Uterus (tissue), 2 donors: Measurements from ENCODE around the gene SLC16A9.

Experiments
- CTCF ChIP-seq, 4 experiments: fragments of 200-600 bp in 2 of 4; fragments of 450-650 bp in 2 of 4; sonication (generic) in 2 of 4; IDR thresholded peaks; one replicate each; pipeline ENCODE4 v1.5.1; 2016 to 2019; ENCODE audit warnings: antibody characterized with exemption in 4 of 4, mild to moderate bottlenecking in 2 of 4, moderate library complexity in 1 of 4
- POLR2A ChIP-seq, 2 donors: fragments of 450-650 bp; IDR thresholded peaks; one replicate each; pipeline ENCODE4 v1.6.1; 2016; ENCODE audit warnings: antibody characterized with exemption in 2 of 2, mild to moderate bottlenecking in 1 of 2, moderate library complexity in 1 of 2

GRCh38 chr10:59618666-59619065 is 91.0 kb downstream of the SLC16A9 start:
- TF ChIP-seq CTCF (IDR thresholded peaks at IDR 0.05) (no peak), POLR2A (IDR thresholded peaks at IDR 0.05) (no peak)
